HepG2 (cell line): ENCODE data around the gene LILRB5. TPM values are rescaled to one million over a fixed set of nuclear protein-coding genes. Genes with fewer than 3 reads are reported as not detected.

Source experiments
- AGO2 ChIP-seq: fragments of 200-400 bp; formaldehyde crosslinking; optimal IDR thresholded peaks from 2 replicates; pipeline ENCODE3; 2017; ENCODE audit warnings: mild to moderate bottlenecking, low read depth, low read length, moderate library complexity
- E2F5 ChIP-seq: sonication (generic); formaldehyde crosslinking; conservative IDR thresholded peaks from 2 replicates; pipeline ENCODE4 v1.4.0; 2020; ENCODE audit warnings: missing genetic modification reagents
- HNRNPL ChIP-seq: fragments of 200-400 bp; formaldehyde crosslinking; IDR thresholded peaks from 2 replicates; pipeline ENCODE4 v1.6.1; 2017; ENCODE audit warnings: mild to moderate bottlenecking, low read depth, low read length
- IKZF1 ChIP-seq: fragments of 450-650 bp; IDR thresholded peaks from 2 replicates; pipeline ENCODE4 v1.7.1; 2016
- NFE2 ChIP-seq: sonication (generic); formaldehyde crosslinking; IDR thresholded peaks from 2 replicates; pipeline ENCODE4 v1.4.0; 2020; ENCODE audit warnings: missing genetic modification reagents
- NKX3-1 ChIP-seq: sonication (generic); formaldehyde crosslinking; IDR thresholded peaks from 2 replicates; pipeline ENCODE4 v1.5.0; 2020; ENCODE audit warnings: missing genetic modification reagents
- ONECUT2 ChIP-seq: sonication (generic); formaldehyde crosslinking; IDR thresholded peaks from 2 replicates; pipeline ENCODE4 v1.4.0; 2020; ENCODE audit warnings: missing genetic modification reagents
- RBAK ChIP-seq: sonication (generic); formaldehyde crosslinking; IDR thresholded peaks from 2 replicates; pipeline ENCODE4 v1.5.1; 2020; ENCODE audit warnings: mild to moderate bottlenecking, missing genetic modification reagents
- SOX13 ChIP-seq, 3 experiments: fragments of 450-650 bp in 1 of 3; sonication (generic) in 1 of 3; formaldehyde crosslinking in 1 of 3; IDR thresholded peaks in 2 of 3; conservative IDR thresholded peaks in 1 of 3; 2 replicates each; pipeline versions ENCODE4 v1.5.0 to v1.6.1; 2016 to 2020; ENCODE audit warnings: antibody characterized with exemption in 1 of 3, mild to moderate bottlenecking in 1 of 3, missing compliant biosample characterization in 1 of 3, missing genetic modification reagents in 1 of 3, moderate library complexity in 1 of 3
- STAT5B ChIP-seq: sonication (generic); formaldehyde crosslinking; IDR thresholded peaks from 2 replicates; pipeline ENCODE4 v1.4.0; 2020; ENCODE audit warnings: missing genetic modification reagents
- UBTF ChIP-seq: sonication (generic); formaldehyde crosslinking; IDR thresholded peaks from 2 replicates; pipeline ENCODE4 v1.4.0; 2020; ENCODE audit warnings: mild to moderate bottlenecking, missing genetic modification reagents
- ZNF280D ChIP-seq: sonication (generic); formaldehyde crosslinking; IDR thresholded peaks from 2 replicates; pipeline ENCODE4 v1.5.1; 2020; ENCODE audit warnings: mild to moderate bottlenecking, missing genetic modification reagents
- ZNF33B ChIP-seq: sonication (generic); formaldehyde crosslinking; IDR thresholded peaks from 2 replicates; pipeline ENCODE4 v1.5.1; 2020; ENCODE audit warnings: mild to moderate bottlenecking, missing genetic modification reagents
- ZNF878 ChIP-seq: sonication (generic); formaldehyde crosslinking; IDR thresholded peaks from 2 replicates; pipeline ENCODE4 v1.8.1; 2023; ENCODE audit warnings: mild to moderate bottlenecking, missing genetic modification reagents, moderate library complexity
- ZSCAN21 ChIP-seq: sonication (generic); formaldehyde crosslinking; IDR thresholded peaks from 2 replicates; pipeline ENCODE4 v1.8.0; 2022; ENCODE audit warnings: mild to moderate bottlenecking, missing genetic modification reagents, moderate library complexity, borderline replicate concordance
- polyA plus RNA-seq, 8 experiments: library from polyadenylated mRNA; depleted of rRNA in 3 of 8; stranded (reverse) in 7 of 8; unstranded in 1 of 8; fragments of >200 nt; fragmentation: Illumina TruSeq in 4 of 8; extraction: Trizol in 4 of 8; gene quantifications; 2 replicates each; pipeline versions ENCODE4 v1.2.1 to v1.2.3, GENCODE V29; 2011 to 2016; ENCODE audit warnings: low read depth in 4 of 8, missing spikeins in 1 of 8, mixed read lengths in 1 of 8; ENCODE audit not compliant: insufficient read depth in 1 of 8
- total RNA-seq, 5 experiments: library from RNA; depleted of rRNA; stranded (reverse); fragments of >200 nt; fragmentation: Illumina TruSeq; extraction: Trizol; gene quantifications; 2 replicates each; pipeline ENCODE4 v1.2.3, GENCODE V29; 2016; ENCODE audit warnings: low read depth in 1 of 5
- TF ChIP-seq, protein P1 (sequence below): IDR thresholded peaks from 2 replicates; pipeline ENCODE4 v1.6.1; 2016; ENCODE audit warnings: control low read depth
- TF ChIP-seq, protein P2 (sequence below): sonication (generic); formaldehyde crosslinking; IDR thresholded peaks from 2 replicates; pipeline ENCODE4 v1.8.0; 2022; ENCODE audit warnings: mild to moderate bottlenecking, missing genetic modification reagents, borderline replicate concordance
- TF ChIP-seq, protein P3 (sequence below): sonication (generic); formaldehyde crosslinking; IDR thresholded peaks from 2 replicates; pipeline ENCODE4 v1.4.0; 2020; ENCODE audit warnings: missing genetic modification reagents

Gene LILRB5
- total and polyA plus RNA-seq, 2 of the 13 experiments (the other 11 are each of a cell fraction or from before 2014, with no cell fraction given) = not detected

- TF ChIP-seq, protein P1, sequence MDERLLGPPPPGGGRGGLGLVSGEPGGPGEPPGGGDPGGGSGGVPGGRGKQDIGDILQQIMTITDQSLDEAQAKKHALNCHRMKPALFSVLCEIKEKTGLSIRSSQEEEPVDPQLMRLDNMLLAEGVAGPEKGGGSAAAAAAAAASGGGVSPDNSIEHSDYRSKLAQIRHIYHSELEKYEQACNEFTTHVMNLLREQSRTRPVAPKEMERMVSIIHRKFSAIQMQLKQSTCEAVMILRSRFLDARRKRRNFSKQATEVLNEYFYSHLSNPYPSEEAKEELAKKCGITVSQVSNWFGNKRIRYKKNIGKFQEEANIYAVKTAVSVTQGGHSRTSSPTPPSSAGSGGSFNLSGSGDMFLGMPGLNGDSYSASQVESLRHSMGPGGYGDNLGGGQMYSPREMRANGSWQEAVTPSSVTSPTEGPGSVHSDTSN (CRISPR knock-in tag) = no peak
- TF ChIP-seq E2F5 (CRISPR knock-in tag) (no peak), SOX13 (IDR thresholded peaks at IDR 0.05) (no peak), SOX13 (CRISPR knock-in tag; conservative IDR thresholded peaks at IDR 0.05 in 1 of 2, IDR thresholded peaks at IDR 0.05 in 1 of 2) (0 out of 4 replicates have a peak, but pooled peaks have one; percentile 13 to 58), ZNF878 (CRISPR knock-in tag) (no peak), ZSCAN21 (no peak), IKZF1 (no peak), ONECUT2 (CRISPR knock-in tag) (0 out of 2 replicates have a peak, but pooled peaks have one; percentile 34), NFE2 (0 out of 2 replicates have a peak, but pooled peaks have one; percentile 11), ZNF33B (CRISPR knock-in tag) (no peak), UBTF (CRISPR knock-in tag) (peak; percentile 51; the same call in 1 of the 2 replicates), AGO2 (peak; percentile 34), ZNF280D (CRISPR knock-in tag) (peak; percentile 55; the same call in 1 of the 2 replicates), RBAK (CRISPR knock-in tag) (no peak), HNRNPL (no peak), NKX3-1 (CRISPR knock-in tag) (no peak), STAT5B (CRISPR knock-in tag) (no peak)
- TF ChIP-seq, protein P2, sequence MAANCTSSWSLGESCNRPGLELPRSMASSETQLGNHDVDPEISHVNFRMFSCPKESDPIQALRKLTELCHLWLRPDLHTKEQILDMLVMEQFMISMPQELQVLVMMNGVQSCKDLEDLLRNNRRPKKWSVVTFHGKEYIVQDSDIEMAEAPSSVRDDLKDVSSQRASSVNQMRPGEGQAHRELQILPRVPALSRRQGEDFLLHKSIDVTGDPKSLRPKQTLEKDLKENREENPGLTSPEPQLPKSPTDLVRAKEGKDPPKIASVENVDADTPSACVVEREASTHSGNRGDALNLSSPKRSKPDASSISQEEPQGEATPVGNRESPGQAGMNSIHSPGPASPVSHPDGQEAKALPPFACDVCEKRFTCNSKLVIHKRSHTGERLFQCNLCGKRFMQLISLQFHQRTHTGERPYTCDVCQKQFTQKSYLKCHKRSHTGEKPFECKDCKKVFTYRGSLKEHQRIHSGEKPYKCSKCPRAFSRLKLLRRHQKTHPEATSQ (CRISPR knock-in tag) = no peak
- TF ChIP-seq, protein P3, sequence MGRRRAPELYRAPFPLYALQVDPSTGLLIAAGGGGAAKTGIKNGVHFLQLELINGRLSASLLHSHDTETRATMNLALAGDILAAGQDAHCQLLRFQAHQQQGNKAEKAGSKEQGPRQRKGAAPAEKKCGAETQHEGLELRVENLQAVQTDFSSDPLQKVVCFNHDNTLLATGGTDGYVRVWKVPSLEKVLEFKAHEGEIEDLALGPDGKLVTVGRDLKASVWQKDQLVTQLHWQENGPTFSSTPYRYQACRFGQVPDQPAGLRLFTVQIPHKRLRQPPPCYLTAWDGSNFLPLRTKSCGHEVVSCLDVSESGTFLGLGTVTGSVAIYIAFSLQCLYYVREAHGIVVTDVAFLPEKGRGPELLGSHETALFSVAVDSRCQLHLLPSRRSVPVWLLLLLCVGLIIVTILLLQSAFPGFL (CRISPR knock-in tag) = no peak
These were observed 48.9 kb downstream of the LILRB5 start (continued) for GRCh38 chr19:54207983-54208783.
